Stromal cell of bone marrow (primary cell): ENCODE data around the gene DSCAML1.

ENCODE experiments used
- DNase-seq: peaks from one replicate; pipeline ENCODE4 v3.0.0-alpha.2; 2012; ENCODE audit warnings: low read depth

DSCAML1 gene

DNA sequence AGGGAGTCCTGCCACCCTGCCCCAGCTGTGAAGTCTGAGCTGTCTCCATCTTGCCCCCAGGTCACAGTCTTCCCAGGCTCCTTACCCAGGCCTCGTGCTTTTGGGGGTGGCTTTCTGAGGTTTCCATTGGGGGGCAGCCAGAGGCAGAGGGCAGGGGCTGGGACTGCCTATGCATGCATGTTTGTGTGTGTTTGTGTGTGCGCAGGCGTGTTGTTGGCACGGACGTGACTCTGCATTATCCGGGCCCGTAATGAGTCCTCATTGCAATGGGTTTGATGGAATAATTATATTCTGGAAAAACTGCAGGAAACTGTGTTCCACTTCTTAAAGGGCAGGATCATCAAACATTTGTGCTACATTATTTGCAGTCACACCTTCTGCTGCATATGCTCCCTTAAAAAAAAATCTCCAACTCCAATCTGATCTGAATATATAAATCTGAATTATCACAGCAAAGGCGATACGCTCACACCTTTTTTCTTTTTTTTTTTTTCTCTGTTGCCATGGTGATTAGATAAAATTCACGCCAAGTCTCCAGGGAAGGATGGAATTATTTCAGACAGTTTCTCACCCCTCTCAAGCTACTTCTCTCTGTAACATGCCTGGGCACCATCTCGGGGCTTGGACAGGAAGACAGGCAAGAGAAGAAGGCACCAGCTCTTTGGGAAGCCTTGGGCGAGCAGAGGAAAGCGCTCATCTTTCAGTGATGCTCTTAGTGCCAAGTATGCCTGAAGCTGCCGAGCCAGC is 45.9 kb downstream of the DSCAML1 start:
- no peak for DNase-seq

- DNase-seq, result no peak
These were observed 46.7 kb downstream of the DSCAML1 start for GRCh38 chr11:117750357-117750756.

- DNase-seq, result no peak
These were observed 47.5 kb downstream of the DSCAML1 start for GRCh38 chr11:117749541-117749910.

- no peak for DNase-seq
These were observed 48.1 kb downstream of the DSCAML1 start for GRCh38 chr11:117748771-117749540.

GRCh38 chr11:117747892-117748291 is 49.1 kb downstream of the DSCAML1 start:
- DNase-seq, result no peak

GRCh38 chr11:117745346-117745745 is 51.7 kb downstream of the DSCAML1 start:
- DNase-seq, result no peak

GRCh38 chr11:117744471-117745150 is 52.4 kb downstream of the DSCAML1 start:
- no peak for DNase-seq

- no peak for DNase-seq
These were observed 53.7 kb downstream of the DSCAML1 start for GRCh38 chr11:117743121-117743815.

- no peak for DNase-seq
These were observed 58.6 kb downstream of the DSCAML1 start for GRCh38 chr11:117738246-117738957.

- no peak for DNase-seq
These were observed 61.6 kb downstream of the DSCAML1 start for GRCh38 chr11:117735350-117735977.

DNA sequence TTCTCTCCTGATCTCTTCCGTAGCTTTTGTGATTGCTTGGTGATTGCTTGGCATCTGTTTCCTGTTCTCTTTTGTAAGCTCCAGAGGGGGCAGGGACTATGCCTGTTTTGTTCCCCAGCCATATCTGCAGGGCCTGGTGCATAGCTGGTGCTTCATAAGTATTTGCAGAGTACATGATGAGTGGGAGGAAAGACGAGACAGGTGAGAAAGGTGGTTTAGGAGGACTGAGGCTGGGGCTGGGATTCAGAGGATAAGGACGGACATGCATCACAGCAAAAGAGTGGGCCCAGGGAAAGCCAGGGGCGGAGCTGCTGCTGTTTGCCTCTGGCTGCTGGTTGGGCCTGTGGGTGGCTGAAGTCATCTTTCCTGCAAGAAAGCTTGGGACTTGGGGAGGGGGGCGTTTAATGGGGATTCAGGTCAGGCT is 62.4 kb downstream of the DSCAML1 start:
- DNase-seq, result no peak

- no peak for DNase-seq
These were observed 63.7 kb downstream of the DSCAML1 start for GRCh38 chr11:117733316-117733715.

DNA sequence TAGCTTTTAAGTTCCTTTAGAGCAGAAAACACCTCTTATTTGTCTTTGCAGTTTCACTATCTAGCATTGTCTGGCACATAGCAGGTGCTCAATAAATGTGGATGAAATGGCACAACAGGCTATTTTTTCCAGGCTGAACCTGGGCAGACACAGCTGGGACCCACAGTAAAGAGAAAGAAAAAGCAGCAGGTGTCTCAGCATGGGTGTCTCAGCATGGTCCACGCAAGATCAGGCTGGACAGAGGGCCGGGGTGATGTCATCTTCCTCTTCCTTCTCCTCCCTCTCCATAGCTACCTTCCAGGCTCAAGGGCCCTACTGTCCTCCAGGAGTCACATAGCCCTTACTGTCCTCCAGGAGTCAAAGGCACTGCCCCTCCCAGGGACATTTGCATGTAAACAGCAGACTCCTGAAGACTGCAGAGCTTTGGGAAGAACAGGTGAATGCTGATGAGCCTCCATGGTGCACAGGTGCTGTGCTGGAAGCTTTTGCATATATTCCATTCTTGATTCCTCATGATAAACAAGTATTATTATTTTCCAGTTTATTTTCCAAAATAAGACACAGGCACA is 65.2 kb downstream of the DSCAML1 start:
- DNase-seq, result no peak

DNA sequence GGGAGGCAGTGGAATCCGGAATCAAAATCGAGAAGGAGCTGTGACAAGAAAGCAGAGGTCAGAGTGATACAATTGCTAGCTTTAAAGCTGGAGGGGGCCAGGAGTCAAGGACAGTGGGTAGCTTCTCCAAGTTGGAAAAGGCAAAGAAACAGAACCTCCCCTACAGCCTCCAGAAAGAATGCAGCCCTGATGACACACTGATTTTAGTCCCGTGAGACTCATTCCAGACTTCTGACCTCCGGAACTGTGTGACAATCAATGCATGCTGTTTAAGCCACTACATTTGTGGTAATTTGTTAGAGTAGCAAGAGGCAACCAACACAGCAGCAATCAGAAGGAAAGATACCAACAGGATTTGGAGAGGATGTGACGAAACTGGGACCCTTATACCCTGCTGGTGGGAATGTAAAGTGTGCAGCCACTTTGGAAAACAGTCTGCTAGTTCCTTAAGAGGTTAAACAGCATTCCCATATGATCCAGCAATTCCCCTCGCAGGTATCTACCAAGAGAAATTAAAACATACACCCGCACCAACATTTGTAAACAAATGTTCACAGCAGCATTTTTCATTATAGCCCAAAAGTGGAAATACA is 66.7 kb downstream of the DSCAML1 start:
- no peak for DNase-seq

- no peak for DNase-seq
These were observed 71.8 kb downstream of the DSCAML1 start for GRCh38 chr11:117725048-117725734.

GRCh38 chr11:117724621-117725020 is 72.4 kb downstream of the DSCAML1 start:
- DNase-seq, result no peak

GRCh38 chr11:117724104-117724503 is 72.9 kb downstream of the DSCAML1 start:
- DNase-seq, result no peak

GRCh38 chr11:117723277-117724024 is 73.6 kb downstream of the DSCAML1 start:
- DNase-seq, result no peak

DNA sequence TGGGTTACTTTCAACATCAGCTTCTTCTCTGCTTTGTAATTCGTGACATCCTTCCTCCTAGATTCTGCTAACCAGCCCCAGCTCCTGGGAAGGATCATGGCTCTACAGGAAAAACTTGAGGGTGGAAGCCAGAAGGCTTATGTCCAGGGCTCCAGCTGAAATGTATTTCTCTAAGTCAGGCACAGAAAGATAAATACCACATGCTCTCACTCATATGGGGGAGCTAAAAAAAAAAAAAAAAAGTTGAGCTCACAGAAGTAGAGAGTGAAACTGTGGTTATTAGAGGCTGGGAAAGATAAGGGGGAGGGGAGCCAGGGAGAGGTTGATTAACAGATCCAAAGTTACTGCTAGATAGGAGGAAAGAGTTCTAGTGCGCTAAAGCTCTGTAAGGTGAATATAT is 74.9 kb downstream of the DSCAML1 start:
- DNase-seq, result no peak
